NCI-H82 (cell line): ENCODE data around the gene NPC1.
"Not testable (repeated sequence)": the region's sequence is repeated elsewhere in the genome, so short reads cannot be mapped to it uniquely, and the experiment has no call there.

Experiments
- DNase-seq: peaks from one replicate; lab custom pipeline; 2025; lab: John Stamatoyannopoulos, UW

NPC1 gene

DNA sequence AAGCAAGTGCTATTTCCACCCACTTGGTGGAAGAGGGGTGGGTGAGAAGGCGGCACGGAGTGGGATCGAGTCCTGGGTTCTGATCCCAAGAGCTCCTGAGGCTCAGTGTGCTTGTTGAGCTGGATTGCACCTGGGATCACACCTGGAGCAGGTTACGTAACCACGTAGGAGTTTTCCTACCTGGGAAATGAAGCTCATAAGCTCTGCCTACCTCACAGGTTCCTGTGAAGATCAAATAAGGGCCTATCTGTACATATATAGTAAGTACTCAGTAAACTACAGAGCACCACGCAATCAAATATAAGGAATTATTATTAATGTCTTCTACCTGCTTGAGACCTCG lies 11.0 kb downstream of the NPC1 start:
- no peak for DNase-seq

DNA sequence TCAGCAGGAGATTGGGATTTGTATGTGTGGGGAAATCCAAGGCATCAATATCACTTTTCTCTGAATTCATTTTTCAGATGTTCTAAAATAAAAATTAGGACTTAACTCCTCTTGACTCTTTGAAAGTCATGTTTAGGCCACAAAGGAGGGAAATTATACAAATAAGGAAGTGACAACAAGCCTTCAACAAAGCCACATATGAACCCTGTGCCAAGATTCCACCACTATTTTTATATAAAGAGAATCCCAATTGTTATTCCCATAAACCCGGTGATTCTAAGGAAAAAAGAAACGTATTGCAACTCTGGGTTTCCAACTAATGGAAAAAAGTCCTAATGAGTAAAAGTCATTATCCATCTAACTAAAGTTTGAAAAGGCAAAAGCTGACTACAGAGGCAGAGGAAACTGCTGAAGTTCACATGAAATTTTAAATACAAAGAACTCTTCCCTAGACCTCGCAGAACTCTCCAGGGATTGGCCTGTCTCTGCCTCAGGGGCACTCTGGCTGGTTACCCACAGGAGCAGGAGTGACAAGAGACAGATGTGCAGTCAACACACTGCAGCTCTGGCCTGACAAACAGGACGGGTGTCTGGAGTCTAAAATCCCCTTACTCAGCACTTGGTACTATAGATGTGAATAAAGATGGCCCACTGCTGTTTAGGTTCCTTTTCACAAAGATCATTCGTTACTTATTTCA lies 11.5 kb downstream of the NPC1 start:
- no peak for DNase-seq

DNA sequence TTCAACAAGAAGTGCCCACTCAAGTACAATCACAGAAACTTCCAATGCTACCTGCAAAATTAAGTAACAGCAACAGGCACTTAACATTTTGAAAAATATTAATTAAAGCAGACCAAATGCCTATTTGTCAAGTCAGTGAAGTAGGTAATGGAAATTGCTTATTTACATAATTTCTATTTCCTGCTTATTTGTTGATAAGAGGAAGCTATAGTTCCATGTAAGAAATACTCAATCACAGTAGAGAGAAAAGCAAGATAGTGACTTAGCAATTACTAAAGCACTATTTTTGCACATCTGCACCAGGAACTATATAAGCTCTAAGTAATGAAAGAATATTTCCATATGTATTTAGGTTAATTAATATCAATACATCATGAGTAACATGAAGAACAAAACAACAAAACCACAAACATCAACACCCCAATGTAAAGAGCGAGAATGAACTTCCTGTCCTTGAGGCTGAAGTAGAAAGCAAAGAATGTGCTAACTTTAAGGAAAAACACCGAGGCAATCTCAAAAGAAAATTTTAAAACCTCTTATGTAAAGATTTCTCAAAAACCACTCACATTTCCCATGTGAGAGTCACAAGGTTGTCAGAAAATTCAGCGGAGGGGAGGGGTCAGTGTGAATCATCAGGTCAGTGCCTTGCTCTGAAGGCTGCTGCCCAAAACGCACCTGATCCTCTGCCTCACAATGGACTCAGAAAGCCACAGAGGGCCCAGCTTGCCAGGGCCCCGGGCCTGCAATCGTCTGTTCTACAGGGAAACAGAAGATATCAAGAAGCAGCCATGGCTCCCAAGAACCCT lies 12.5 kb downstream of the NPC1 start:
- no peak for DNase-seq

DNA sequence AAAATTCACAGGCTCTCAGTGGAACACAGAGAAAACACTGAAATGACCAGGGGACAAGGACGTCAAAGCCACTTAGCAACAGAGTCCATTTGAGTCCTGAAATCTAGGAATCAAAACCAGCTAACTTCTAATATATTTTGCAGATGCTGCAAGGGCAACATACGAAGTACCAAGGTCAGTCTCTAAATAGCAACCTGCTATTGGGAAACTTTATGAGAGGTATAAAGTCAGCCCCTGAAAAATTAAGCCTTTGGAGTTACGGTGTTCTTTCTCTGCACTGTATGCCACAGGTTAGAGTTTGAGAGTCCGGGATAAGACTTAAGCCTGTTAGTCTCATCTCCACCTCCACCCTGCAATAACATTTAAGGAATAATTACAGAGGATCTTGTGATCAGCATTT lies 13.3 kb downstream of the NPC1 start:
- DNase-seq, result peak; percentile 3

DNA sequence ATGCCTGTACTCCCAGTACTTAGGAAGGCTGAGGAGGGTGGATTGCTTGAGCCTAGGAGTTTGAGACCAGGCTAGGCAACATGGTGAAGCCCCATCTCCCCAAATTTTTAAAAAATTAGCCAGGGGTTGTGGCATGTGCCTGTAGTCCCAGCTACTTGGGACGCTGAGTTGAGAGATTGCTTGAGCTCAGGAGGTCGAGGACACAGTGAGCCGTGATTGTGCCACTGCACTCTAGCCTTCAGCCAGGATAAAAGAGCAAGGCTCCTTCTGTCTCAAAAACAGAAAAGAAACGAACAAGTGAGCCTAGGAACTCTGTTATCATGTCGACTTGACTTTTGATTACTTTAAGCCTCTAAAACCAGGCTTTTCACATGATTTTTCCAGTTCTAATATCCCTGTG lies 13.7 kb downstream of the NPC1 start:
- DNase-seq, result no peak

DNA sequence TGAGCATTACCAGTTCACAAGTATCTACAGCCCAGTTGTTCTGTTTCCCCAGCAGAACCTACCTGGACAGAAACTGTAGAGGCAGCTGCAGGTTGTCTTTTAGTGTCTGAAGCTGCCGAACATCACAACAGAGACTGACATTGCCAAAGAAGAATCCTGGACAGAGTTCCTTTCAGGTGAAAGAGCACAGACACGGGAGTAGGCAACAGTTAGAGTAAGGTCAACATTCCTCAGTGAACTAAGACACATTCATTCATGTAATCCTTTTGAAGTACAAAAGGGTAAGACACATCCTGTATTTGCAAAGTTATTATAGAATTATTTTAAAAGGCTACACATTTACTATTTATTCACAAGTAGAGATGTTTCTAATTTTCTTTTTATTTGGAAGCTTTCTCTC lies 14.3 kb downstream of the NPC1 start:
- no peak for DNase-seq

DNA sequence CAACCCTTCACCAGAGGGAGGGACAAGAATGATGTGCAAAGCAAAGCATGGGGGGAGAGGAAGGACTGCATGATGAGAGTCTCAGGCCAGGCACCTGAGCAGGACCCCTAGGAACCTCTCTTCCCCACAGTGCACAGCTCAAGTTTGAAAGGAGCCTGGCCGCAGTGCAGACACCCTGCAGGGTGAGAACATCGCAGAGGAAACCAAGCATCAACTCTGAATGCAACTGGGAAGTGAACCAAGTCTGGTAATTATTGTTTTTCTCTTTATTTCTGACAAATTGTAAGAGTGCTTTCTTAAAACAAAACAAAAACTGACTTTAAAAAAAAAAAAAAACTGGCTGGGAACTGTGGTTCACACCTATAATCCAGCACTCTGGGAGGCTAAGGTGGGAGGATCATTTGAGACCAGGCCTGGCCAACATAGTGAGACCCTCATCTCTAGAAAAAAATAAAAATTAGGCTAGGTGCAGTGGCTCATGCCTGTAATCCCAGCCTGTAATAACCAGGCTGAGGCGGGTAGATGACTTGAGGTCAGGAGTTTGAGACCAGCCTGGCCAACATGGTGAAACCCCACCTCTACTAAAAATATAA lies 15.3 kb downstream of the NPC1 start:
- DNase-seq, result no peak

DNA sequence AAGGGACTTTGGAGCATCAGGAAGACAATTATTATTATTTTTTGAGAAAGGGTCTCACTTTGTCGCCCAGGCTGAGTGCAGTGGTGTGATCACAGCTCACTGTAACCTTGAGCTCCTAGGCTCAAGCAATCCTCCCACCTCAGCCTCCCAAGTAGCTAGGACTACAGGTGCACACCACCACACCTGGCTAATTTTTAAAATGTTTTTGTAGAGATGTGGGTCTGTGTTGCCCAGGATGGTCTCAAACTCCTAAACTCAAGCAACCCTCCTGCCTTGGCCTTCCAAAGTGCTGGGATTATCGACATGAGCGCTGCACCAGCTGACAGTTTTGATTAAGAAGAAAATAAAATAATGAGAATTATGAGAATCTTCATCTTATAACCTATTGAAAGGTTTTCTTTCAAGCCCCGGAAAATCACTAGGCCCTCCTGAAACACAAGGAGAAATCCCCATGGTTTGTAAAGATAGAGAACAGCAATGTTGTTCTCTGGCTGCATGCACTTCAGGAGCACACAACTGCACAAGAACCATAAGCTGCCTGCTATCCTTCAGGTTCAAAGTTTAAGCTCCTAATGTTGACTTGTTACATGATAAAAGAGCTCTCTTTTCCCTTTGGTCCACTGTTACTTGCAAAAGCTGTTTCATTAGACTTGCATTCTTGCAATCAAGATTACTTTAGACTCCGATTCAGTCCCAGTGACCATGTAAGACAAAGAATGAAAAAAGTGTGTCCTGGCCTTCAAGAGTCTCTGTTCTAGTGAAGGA lies 16.8 kb downstream of the NPC1 start:
- DNase-seq, result no peak

DNA sequence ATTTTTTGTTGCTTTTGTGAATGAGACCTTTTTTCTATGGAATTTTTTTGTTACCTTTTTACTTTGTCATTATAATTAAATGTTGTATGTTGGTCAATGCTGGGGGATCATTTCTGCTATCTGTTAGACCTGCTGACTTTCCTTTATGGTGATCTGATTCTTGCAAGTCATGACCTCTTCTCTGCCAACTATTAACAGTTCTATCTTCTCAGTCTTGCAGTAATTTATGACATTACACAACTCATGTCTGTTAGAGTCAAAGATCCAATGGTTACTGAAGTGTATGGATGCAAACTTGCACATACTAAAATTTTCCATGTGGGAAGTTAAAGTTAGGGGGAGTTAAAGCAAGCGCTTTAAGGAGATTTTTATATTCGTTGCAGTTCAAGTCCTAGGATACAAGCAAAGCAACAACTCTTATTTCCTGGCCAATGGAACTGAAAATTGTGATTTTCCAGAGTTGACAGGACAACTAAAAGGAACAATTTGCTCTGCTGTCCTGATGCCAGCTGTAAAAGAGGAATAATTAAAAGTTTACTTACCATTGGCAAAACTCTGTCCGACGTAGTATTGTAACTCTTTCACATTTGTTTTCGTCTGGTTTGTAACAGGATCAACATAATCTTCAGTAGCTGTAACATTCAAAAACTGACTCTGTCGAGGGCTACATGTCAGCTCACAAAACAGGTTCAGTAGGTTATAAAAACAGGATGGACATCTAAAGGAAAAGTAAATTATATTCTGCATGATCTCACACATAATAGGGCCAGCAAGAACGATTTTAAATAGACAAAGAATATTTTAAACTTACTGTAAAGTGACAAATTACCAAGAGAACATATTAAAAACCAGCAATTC lies 17.8 kb downstream of the NPC1 start:
- no peak for DNase-seq

DNA sequence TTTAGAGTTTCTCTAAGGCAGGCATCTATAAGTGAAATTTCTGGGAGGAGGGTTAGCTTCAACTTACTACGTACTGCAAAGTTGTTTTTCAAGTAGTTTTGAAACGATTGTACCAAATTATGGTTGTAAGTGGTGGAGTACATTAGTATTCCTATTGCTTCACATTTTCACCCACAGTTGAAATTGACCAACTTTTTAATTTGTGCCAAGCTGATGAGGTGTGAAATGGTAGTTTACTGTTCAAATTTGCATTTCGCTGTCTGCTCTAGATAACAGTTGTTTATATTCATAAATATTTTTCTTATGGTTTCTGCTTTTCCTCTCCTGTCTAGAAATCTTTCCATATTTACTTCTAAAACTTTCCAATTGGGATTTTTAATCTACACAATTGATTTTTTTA lies 18.6 kb downstream of the NPC1 start:
- no peak for DNase-seq

DNA sequence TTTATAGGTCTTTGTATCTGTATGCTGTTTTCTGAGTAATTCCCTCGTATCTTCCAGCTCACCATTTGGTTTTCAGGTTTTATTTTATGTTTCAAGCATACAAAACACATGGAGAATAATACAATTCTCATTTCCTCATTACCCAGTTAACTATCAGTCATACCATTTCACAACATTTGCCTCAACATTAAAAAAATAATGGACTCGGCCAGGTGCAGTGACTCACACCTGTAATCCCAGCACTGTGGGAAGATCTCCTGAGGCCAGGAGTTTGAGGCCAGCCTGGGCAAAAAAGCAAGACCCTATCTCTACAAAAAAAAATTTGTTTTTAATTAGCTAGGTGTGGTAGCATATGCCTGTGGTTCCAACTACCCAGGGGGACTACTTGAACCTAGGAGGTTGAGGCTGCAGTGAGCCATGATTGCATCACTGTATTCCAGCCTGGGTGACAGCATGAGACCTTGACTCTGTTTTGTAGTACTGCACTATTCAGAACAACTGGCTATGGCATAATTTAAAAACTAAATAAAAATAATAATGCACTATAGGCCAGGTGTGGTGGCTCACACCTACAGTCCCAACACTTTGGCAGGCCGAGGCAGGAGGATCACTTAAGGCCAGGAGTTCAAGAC lies 20.3 kb downstream of the NPC1 start:
- no peak for DNase-seq

DNA sequence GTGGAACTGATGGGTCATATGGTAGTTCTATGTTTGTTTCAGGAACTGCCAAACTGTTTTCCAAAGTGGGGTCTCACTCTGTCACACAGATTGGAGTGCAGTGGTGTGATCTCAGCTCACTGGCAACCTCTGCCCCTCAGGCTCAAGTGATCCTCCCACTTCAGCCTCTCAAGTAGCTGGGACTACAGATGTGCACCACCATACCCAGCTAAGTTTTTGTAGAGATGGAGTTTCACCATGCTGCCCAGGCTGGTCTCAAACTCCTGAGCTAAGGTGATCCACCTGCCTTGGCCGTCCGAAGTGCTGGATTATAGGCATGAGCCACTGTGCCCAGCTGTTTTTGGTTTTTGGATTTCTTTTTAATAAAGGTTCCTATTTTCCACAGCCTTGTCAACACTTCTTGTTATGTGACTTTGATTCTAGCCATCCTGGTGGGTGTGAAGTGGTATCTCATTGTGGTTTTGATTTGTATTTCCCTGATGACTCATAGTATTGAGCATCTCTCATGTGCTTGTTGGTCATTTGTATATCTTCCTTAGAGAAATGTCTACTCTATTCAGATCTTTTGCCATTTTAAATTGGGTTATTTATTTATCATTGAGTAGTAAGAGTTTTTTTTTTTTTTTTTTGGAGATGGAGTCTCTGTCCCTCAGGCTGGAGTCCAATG lies 22.8 kb downstream of the NPC1 start:
- no peak for DNase-seq

DNA sequence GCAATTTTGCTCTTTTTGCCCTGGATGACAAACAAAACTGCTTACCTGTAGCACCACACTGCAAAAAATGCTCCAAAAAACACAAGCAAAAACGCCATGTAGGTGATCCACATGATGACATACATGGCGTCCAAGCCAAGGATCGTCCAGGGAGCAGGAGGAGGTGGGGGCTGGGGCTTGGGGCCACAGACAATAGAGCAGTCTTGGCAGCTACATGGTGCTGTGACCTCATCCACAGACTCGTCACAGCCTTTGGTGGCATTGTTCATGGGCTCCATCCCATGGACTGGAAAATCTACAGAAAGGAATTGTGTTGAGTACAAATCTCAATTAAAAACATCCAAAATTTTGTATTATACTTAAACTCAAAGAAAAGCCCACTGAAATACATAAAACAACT lies 26.1 kb downstream of the NPC1 start:
- no peak for DNase-seq

DNA sequence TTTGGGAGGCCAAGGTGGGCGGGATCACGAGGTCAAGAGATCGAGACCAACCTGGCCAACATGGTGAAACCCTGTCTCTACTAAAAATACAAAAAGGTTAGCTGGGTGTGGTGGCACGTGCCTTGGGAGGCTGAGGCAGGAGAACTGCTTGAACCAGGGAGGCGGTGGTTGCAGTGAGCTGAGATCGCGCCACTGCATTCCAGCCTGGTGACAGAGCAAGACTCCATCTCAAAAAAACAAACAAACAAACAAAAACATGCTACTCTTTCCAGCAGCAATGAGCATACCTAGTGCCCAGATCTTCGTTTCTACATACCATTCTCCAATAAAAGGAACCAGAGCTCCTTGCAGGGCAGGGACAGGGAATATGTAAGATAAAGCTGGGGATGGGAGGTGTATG lies 28.8 kb downstream of the NPC1 start:
- not testable (repeated sequence) for DNase-seq

DNA sequence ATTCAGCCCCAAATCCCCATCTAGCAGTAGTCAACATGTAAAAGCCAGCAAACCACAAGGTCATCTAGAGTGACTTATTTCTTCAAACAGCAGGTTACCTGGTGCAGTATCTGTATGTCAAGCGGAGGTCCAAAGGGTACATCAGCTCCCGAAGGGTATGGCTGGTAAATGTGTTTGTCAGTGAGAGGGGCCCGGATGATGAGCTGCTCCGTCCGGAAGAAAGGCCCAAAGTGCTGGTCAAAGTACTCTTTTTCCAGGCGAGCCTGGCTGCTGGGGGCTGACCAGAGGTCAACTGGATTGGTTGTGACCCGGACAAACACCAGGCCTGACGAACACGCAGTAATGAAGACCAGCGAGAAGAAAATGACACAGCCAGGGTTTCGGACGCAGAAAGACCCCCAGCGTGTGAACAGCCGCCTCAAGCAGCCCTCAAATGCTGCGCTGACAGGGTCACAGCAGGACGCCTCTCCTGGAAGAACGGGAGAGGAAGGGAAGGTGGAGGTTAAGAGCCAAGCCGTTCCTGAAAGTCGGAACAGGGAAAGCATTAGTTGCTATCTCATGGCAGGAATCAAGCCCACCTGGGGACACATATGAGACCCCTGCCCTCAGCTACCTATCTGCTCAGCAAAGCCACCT lies 30.0 kb downstream of the NPC1 start:
- no peak for DNase-seq

DNA sequence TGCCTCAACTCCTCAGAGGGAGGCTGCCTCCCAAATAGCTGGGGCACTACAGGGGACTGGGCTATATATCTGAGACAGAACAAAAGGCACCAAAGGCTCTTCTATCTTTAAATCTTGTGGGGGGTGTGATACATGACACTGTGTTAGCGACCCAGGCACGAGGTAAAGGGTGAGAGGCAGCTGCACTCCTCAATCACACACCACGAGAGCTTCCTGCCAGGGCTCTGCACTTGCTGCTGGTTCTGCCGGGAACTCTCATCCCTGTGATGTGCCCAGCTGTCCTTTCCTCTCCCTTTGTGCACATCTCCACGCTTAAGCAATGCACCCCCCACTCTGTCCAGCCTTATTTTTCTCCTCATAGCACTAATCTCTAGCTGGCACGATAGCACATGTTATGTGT lies 32.4 kb downstream of the NPC1 start:
- peak; percentile 71 for DNase-seq

DNA sequence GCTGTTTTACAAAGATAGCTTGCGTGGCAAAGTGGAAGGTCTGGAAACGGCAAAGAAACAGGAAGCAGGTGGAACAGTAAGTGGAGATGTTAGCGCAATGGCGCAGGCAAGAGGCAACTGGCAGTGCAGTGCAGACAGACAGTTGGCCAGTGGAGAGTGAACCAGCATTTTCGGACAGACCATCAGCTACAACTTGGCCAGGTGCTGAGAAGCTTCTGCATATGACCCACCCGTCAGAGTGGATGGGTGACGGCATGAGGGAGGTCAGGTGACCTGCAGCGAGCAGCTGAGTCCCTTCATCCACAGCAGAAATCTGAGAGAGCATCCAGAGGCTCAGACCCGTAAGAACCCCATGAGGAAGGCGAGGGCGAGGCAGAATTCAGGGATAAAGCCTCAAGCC lies 33.8 kb downstream of the NPC1 start:
- no peak for DNase-seq

DNA sequence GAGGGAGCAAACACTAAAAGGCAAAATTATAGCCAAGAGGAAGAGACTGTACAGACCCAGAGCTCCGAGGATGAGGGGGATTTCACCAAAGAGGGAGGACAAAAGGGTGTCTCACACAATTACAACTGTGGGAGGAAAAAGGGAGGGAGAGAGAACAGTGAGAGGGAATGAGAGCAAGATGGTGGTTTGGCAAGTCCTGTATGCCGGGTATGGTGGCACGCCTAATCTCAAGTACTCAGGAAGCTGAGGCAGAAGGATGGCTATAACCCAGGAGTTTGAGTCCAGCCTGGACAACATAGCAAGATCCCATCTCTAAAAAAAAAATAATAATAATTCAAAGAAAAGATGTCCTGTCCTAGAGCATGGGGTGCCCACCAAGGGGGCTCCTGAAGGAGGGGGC lies 34.3 kb downstream of the NPC1 start:
- no peak for DNase-seq

DNA sequence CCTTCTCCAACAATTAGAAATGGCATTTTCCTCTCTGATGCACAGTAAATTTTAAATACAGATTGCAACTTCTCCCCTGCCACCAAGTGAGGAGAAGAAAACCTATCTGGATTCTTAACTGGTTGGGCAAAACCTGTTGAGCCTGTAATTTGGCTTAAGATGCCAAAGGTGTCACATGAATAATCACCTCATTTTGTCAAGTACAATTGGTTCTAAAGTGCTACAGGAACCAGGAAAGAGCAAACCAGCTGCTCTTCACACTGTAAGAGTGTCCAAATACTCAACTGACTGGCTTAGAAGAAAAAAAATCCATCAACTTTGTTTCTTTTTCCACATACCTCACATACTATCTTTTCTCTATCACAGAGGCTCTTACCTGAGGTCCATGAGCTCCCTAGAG lies 35.4 kb downstream of the NPC1 start:
- DNase-seq, result no peak

DNA sequence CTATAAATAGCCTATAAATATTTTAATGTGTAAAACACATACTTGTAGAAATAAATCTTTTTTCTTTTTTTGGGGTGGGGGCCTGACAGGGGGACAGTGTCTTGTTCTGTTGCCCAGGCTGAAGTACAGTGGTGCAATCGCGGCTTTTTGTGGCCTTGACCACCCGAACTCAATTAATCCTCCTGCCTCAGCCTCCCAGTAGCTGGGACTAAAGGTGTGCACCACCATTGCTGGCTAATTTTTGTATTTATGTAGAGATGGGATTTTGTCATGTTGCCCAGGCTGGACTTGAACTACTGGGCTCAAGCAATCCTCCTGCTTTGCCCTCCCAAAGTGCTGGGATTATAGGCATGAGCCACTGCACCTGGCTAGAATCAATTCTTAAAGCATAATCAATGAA lies 37.6 kb downstream of the NPC1 start:
- DNase-seq, result no peak
